OCI-LY3 (cell line): Measurements from ENCODE around the gene TBC1D7.

Source experiments
- EZH2phosphoT487 ChIP-seq: fragments of 200-600 bp; shearing (Covaris generic); IDR thresholded peaks from 2 replicates; pipeline ENCODE4 v1.6.1; 2018; ENCODE audit warnings: antibody characterized with exemption, mixed run types, low read depth
- TF ChIP-seq, protein P1 (sequence below): fragments of 200-600, 300-600 bp; sonication (generic); IDR thresholded peaks from 2 replicates; pipeline ENCODE4 v1.5.1; 2014; ENCODE audit warnings: antibody characterized with exemption, low read length, low read depth

- TF ChIP-seq, protein P1, sequence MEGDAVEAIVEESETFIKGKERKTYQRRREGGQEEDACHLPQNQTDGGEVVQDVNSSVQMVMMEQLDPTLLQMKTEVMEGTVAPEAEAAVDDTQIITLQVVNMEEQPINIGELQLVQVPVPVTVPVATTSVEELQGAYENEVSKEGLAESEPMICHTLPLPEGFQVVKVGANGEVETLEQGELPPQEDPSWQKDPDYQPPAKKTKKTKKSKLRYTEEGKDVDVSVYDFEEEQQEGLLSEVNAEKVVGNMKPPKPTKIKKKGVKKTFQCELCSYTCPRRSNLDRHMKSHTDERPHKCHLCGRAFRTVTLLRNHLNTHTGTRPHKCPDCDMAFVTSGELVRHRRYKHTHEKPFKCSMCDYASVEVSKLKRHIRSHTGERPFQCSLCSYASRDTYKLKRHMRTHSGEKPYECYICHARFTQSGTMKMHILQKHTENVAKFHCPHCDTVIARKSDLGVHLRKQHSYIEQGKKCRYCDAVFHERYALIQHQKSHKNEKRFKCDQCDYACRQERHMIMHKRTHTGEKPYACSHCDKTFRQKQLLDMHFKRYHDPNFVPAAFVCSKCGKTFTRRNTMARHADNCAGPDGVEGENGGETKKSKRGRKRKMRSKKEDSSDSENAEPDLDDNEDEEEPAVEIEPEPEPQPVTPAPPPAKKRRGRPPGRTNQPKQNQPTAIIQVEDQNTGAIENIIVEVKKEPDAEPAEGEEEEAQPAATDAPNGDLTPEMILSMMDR = no peak
- no peak for TF ChIP-seq EZH2phosphoT487
These were observed 53.5 kb downstream of the TBC1D7 start for GRCh38 chr6:13274707-13275434.
